HG03432 (cell line): Measurements from ENCODE around the gene TCP10L.
"Not testable (repeated sequence)": the region's sequence is repeated elsewhere in the genome, so short reads cannot be mapped to it uniquely, and the experiment has no call there.

ENCODE experiments used
- ATAC-seq: cut with Tn5 transposase; IDR thresholded peaks from one replicate; pipeline ENCODE4 v1.9.1; 2021; ENCODE audit warnings: mild to moderate bottlenecking, moderate library complexity; ENCODE audit not compliant: unreplicated experiment

TCP10L gene

GRCh38 chr21:32558106-32558505 is 27.2 kb downstream of the TCP10L start:
- no peak for ATAC-seq

- no peak for ATAC-seq
Measured at GRCh38 chr21:32554832-32555638, 30.3 kb downstream of the TCP10L start.

- ATAC-seq, result no peak
Measured at GRCh38 chr21:32549886-32550285, 35.4 kb downstream of the TCP10L start.

DNA sequence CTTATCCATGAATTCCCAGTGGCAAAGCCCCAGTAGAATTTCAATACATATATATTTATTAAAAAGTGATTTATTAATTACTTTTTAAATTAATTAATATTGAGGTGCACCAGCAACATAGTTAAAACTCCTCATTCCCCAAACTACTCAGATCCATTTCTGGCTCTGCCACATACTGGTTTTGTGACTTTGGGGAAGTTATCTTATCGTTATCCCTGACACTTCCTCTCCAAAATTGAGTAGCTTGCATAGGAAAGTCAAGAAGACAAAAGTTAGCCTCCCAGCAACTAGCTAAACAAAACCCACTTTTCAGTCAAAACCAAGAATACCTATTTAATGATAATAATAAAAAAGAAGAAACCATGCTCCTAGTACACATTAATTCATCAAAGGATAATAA is 35.9 kb downstream of the TCP10L start:
- no peak for ATAC-seq

DNA sequence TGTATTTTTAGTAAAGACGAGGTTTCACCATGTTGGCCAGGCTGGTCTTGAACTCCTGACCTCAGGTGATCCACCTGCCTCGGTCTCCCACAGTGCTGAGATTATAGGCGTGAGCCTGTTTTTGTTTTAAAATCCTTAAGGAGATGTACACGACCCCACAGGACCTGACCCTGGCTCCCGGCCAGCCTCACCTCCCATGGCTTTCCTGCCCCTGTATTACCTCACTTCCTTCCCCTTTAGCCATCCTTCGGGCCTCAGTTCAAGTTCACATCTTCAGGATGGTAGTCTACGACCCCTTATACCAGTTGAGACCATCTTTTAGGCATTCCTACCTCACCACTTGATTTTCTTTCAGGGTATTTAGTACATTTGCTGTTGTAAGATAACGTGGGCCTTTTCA is 36.3 kb downstream of the TCP10L start:
- no peak for ATAC-seq

GRCh38 chr21:32547018-32547417 is 38.3 kb downstream of the TCP10L start:
- no peak for ATAC-seq

DNA sequence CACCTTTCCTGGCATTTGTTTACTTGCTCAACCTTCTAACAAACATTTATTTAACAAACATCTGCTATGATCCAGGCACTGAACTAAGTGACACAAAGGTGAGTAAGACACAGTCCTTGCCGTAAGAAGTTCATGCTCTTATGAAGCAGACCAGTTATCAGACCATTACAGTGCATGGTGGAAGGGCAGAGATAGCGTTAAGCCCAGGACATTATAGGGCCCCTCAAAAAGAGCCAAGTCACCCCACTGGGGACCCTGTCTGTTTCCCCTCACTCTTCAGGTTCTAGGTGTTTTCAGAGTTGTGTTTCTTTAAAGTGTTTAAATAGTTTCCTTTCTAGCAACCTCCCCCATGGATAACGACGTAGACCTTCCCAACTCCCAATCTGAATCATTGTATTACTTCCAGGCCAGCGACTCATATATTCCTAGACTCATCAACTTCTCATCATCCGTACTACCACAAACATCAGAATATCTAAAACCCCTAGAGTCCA is 39.3 kb downstream of the TCP10L start:
- no peak for ATAC-seq

DNA sequence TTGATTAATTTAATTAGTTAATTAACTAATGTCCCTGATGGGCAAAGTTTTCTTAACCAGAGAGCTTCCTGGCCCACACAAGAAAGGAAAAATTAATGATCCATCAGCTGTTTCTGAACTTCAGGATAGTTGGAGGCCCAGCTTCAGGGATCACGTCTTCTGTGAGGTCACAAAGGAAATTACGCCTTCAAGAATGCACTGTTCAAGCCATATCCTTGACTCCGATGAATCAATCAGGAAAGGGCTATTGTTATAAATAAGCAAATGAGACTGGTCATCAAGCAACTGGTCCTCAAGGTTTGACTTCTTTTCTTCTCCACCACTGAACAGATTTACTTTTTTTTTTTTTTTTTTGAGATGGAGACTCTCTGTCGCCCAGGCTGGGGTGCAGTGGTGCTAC is 40.6 kb downstream of the TCP10L start:
- ATAC-seq, result no peak

GRCh38 chr21:32543975-32544374 is 41.3 kb downstream of the TCP10L start:
- ATAC-seq, result no peak

- not testable (repeated sequence) for ATAC-seq
Measured at GRCh38 chr21:32543056-32543455, 42.3 kb downstream of the TCP10L start.

DNA sequence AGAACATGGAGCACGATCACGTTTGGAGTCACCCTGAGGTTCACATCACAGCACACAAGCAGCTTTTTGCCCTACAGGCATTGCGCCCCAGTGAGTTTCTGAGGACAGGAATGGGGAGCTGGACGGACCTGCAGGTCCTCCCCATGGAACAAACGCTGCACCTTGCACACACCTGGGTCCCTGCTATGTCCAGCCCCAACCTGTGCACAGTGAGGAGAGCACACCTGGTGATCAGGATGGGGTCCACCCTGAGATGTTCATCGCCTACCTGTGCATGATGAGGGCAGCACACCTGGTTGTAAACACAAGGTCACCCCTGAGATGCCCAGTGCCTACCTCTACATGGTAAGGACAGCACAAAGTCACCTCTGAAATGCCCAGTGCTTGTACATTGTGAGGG is 45.9 kb downstream of the TCP10L start:
- ATAC-seq, result no peak

- ATAC-seq, result no peak
Measured at GRCh38 chr21:32538147-32538792, 47.1 kb downstream of the TCP10L start.

DNA sequence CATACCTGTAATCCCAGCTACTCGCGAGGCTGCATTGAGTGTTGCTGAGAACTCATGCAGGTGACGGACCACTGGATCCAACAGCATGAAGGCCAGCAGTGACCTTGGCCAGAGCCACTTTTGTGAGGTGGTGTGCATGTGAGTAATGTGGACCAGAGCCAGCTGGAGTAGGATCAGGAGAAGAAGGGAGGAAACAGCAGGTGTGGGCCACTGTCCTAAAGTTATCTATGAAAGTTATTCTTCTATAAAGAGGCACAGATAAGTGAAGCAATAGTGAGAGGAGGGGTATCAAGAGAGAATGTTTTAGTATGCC is 47.8 kb downstream of the TCP10L start:
- no peak for ATAC-seq

- ATAC-seq, result no peak
Measured at GRCh38 chr21:32535612-32536011, 49.7 kb downstream of the TCP10L start.

GRCh38 chr21:32534113-32534512 is 51.2 kb downstream of the TCP10L start:
- ATAC-seq, result no peak

GRCh38 chr21:32533611-32534010 is 51.7 kb downstream of the TCP10L start:
- ATAC-seq, result no peak

GRCh38 chr21:32533053-32533452 is 52.3 kb downstream of the TCP10L start:
- no peak for ATAC-seq

DNA sequence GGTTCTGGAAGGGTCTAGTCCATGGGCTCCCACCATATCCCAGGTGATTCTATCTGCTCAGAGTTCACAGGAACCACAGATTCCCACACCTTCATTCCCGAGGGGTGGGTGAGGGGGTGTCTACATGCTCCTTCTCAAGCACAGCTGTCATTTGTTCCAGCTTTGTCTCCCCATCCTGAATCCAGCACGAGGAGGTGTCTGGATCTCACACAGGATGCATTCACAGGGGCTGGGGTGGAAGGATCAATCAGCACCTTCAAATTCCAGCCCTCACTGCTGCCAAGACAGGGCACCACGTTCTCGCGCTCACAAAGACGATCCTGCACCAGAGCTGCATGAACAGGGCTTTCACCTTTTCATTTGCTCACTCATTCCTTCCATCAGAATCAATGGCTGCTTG is 52.7 kb downstream of the TCP10L start:
- no peak for ATAC-seq

DNA sequence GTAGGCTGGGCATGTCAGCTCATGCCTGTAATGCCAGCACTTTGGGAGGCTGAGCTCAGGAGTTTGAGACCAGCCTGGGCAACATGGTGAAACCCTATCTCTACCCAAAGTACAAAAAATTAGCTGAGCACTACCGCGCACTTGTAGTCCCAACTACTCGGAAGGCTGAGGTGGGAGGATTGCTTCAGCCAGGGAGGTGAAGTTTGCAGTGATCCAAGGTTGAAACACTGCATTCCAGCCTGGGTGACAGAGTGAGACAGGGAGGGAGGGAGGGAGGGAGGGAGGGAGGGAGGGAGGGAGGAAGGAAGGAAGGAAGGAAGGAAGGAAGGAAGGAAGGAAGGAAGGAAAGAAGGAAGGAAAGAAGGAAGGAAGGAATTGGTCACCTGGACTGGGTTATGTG is 53.8 kb downstream of the TCP10L start:
- not testable (repeated sequence) for ATAC-seq

DNA sequence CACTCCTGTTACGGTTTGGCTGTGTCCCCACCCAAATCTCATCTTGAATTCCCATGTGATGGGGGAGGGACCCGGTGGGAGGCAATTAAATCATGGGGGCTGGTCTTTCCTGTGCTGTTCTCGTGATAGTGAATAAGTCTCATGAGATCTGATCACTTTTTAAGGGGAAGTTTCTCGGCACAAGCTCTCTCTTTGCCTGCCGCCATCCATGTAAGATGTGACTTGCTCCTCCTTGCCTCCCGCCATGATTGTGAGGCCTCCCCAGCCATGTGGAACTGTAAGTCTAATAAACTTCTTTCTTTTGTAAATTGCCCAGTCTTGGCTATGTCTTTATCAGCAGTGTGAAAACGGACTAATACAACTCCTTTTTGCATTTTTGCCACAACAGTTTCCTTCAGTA is 54.5 kb downstream of the TCP10L start:
- not testable (repeated sequence) for ATAC-seq

GRCh38 chr21:32529679-32530078 is 55.6 kb downstream of the TCP10L start:
- no peak for ATAC-seq

GRCh38 chr21:32525282-32525681 is 60.0 kb downstream of the TCP10L start:
- no peak for ATAC-seq
